Activated CD8-positive, alpha-beta memory T cell treated with anti-CD3 and anti-CD28 coated beads, Interleukin-2, amount 50 U/mL, for 4 hours (primary cell): ENCODE measurements around the gene KSR1.
"Not testable (repeated sequence)": the region's sequence is repeated elsewhere in the genome, so short reads cannot be mapped to it uniquely, and the experiment has no call there.

ENCODE experiments used
- DNase-seq: peaks from one replicate; pipeline ENCODE4 v3.0.0-alpha.2; 2020

The KSR1 gene

DNA sequence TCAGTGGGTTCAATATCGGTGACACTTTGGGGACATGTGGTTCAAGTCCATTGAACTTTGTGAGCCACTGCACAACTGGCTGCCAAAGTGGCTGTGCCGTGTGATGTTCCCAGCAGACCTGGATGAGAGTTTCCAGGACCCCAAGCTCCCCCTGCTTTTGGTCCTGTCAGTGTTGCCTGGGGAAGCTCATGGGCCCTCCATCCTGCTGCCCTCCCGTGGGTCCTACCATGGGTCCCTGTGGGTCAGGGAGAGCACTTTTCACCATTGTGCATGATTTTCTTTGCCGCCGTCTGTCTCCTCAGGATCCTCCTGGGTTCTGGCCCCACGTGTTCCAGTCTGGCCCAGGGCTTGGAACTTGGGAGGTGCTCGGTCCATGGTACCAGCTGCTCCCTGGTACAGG lies 212.9 kb downstream of the KSR1 start:
- no peak for DNase-seq

DNA sequence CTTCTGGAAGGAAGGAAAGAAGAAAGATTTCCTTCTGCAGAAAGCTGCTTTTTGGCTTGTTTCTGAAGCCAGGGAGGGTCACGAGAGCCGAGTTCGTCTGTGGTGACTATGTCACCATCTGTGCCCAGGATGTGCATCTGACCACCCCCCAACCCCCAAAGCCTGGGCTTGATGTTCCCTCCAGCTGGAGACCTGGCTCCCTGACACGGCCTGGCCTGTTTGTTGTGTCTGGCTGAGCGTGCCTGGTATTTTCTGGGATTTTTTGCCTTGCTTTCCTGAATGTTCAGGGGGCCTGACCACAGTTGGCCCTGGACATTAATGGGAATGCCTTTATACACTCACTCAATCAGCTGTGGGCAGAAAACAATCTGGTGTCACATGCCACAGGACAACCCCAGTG lies 213.6 kb downstream of the KSR1 start:
- no peak for DNase-seq

DNA sequence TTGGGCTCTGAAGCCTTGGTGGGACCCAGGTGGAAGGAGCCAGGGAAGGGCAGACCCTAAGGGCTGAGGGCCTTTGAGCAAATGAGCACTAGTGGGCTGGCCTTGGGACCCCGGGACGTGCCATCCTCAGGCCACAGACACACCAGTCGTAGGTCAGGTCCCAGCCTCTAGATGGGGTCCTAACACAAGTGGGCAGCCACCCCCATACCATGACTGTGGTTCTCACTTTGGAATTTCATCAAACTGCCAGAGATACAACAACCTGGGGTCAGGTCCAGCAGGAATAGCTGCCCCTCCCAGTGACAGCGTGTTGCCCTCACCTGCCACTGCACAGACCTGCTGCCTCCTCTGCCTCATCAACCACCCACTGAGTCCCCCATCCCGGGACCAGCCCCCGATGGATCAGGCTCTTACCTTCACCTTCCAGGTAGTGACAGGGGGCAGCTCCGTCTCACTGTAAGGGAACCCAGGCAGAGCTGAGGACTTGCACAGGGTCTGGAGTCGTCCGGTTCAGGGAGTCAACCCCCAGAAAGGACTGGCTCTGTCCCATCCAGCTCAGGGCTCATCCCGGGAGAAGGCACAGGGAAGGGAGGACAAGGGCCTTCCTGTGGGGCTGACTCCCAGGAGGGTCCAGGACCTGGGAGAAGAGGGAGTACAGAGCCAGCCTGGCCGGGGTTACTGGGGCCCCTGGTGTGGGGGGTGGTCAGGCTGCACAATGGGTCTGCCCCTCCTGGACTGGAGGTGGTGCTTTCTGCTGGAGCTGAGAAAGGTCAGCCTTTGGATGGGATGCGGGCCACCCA lies 214.7 kb downstream of the KSR1 start:
- DNase-seq = no peak

DNA sequence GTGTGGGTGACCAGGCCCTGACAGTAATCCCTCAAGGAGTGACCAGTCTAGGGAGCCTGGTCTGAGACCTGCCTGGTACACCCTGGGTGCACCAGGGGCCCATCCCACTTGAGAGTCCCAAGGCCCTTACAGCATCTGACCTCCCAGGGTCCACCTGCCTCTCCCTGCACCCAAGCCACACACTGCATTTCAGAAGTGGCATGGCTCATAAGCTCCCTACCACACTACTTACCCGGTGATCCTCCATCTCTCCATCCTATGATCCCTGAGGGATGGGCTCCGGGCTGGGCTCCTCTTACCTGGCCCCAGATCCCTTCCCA lies 215.3 kb downstream of the KSR1 start:
- DNase-seq = no peak

DNA sequence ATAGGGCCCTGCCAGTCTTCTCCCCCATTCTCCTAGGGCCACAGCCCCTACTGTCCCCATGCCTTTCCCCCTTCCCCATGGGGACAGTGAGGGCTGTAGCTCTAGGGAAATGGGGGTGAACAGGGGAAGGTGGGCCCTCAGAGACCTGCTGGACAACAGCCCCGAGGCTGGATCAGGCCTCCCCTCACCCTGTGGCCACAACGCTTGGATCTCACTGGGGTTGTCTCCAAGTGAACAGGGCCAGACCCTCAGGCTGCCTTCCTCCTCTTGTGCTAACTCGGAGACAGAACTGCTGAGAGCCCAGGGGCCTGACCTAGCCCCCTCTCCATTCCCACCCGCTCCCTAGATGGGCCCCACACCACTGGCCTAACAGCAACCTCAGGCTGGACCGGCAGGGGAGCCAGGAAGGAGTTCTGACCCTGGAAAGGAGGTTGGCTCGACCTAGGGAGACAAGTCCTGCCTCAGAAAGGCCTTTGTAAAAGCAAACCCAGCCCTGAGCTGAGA lies 215.8 kb downstream of the KSR1 start:
- not testable (repeated sequence) for DNase-seq

DNA sequence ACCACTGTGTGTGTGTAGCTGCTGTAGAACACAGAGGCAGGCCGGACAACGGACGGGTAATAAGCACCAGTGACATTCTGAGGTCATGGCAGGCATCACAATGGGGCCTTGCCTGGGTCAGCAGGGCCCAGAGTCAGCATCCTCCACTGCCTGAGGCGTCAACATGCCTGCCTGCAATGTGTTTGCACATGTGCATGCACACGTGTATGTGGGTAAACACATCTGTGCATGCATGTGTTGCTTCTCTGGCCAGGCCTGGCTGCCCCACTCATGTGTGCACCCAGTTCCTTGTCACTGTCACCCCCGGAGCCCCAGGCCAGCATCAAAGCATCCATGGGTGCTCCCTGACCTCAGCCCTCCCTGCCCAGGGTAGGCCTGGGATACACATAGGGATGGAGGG lies 218.1 kb downstream of the KSR1 start:
- no peak for DNase-seq
